Activated B cell treated with CpG ODN at 0.5 μM for 24 hours (primary cell): ENCODE measurements around the gene BCR. TPM values are rescaled to one million over a fixed set of nuclear protein-coding genes. Genes with fewer than 3 reads are reported as not detected.

Source experiments
- ATAC-seq: fragments of 200-7000 bp; cut with Tn5 transposase; one replicate; pipeline ENCODE4 v1.10.0; 2021; ENCODE audit warnings: low read depth, mild to moderate bottlenecking, moderate library complexity
- CTCF ChIA-PET: fragments of 350-600 bp; sonication (Branson Sonifier 250); formaldehyde crosslinking; loops from one replicate; lab custom pipeline; 2021; ENCODE audit warnings: antibody characterized with exemption; lab: Charles Lee
- POLR2A ChIA-PET: fragments of 350-600 bp; sonication (Branson Sonifier 250); formaldehyde crosslinking; loops from one replicate; lab custom pipeline; 2021; ENCODE audit warnings: antibody characterized with exemption; lab: Charles Lee
- DNase-seq: peaks from one replicate; pipeline ENCODE4 v3.0.0; 2022
- H3K27ac Mint-ChIP-seq: one replicate; pipeline ENCODE4 v1.8.0; 2020; ENCODE audit warnings: mixed read lengths
- H3K27me3 Mint-ChIP-seq: one replicate; pipeline ENCODE4 v1.8.0; 2021; ENCODE audit warnings: mixed read lengths
- H3K36me3 Mint-ChIP-seq: one replicate; pipeline ENCODE4 v1.8.0; 2021; ENCODE audit warnings: low read depth, mixed read lengths
- H3K4me1 Mint-ChIP-seq: one replicate; pipeline ENCODE4 v1.8.0; 2021; ENCODE audit warnings: mixed read lengths
- H3K4me3 Mint-ChIP-seq: one replicate; pipeline ENCODE4 v1.8.0; 2020; ENCODE audit warnings: mild to moderate bottlenecking, mixed read lengths
- H3K9me3 Mint-ChIP-seq: one replicate; pipeline ENCODE4 v1.8.0; 2020; ENCODE audit warnings: mixed read lengths
- intact Hi-C: fragments of 100-400 bp; cut with micrococcal nuclease; formaldehyde crosslinking; loops from one replicate; pipeline ENCODE4 v1.15.1; 2024
- total RNA-seq: library from RNA; stranded (reverse); gene quantifications from 2 replicates; pipeline ENCODE4 v1.2.3, GENCODE V29; 2022
- TF ChIP-seq, protein P1 (sequence below): fragments of 200-600 bp; IDR thresholded peaks from one replicate; pipeline ENCODE4 v1.8.0; 2022; ENCODE audit warnings: antibody characterized with exemption, mild to moderate bottlenecking

The BCR gene
- total RNA-seq, 1 donor from 2014 or later: 20.9 TPM

DNA sequence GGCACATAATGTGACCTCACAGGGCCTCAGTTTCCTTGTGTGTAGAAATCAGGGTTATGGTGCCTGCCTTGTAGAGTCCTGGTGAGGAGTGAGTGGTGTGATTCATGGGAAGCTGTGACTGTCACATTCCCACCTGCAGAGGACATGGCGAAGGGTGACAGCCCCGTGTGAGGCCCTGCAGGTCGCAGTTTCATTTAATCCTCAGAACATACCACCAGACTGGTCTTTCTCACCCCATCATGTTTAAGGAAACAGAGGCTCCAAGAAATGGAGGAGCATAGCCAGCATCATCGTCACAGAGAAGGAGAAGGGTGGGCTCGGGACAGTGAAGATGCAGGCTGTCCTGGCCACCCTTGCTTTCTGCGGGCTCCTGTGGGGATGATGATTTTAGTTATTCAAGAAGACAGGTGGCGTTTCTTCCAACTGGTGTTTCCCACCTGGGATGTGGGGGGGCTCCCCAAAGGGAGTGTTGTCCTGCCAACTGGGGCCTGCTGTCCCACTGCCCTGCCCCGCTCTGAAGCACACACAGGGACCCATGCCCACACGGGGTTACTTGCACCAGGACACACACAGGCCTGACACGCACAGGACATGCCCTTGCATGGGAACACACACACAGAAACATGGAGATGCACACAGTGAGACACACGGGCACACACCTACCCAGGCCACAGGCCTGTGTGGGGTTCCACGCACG lies 100.2 kb downstream of the BCR start:
- Mint-ChIP-seq H3K9me3 (no peaks in the 10 kb centered on the region), H3K36me3 (peaks cover 10% of the 10 kb centered on the region), H3K27ac (no peak overlapping the region), H3K27me3 (no peaks in the 10 kb centered on the region), H3K4me3 (no peak overlapping the region), H3K4me1 (peaks cover 24% of the 10 kb centered on the region)
- no peak for DNase-seq
- no peak for ATAC-seq
- ChIA-PET POLR2A (no interaction called here), CTCF (interaction anchor here (1.2 to 1.7 kb wide), 2 partner anchors 102 to 321 kb away, joined by 3 to 6 read pairs; no protein-coding TSS in a partner anchor)
- TF ChIP-seq, protein P1, sequence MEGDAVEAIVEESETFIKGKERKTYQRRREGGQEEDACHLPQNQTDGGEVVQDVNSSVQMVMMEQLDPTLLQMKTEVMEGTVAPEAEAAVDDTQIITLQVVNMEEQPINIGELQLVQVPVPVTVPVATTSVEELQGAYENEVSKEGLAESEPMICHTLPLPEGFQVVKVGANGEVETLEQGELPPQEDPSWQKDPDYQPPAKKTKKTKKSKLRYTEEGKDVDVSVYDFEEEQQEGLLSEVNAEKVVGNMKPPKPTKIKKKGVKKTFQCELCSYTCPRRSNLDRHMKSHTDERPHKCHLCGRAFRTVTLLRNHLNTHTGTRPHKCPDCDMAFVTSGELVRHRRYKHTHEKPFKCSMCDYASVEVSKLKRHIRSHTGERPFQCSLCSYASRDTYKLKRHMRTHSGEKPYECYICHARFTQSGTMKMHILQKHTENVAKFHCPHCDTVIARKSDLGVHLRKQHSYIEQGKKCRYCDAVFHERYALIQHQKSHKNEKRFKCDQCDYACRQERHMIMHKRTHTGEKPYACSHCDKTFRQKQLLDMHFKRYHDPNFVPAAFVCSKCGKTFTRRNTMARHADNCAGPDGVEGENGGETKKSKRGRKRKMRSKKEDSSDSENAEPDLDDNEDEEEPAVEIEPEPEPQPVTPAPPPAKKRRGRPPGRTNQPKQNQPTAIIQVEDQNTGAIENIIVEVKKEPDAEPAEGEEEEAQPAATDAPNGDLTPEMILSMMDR: no peak
- intact Hi-C loops: loop anchor here (1.0 to 5.0 kb wide), 2 partner anchors 106 to 153 kb away; no protein-coding TSS in a partner anchor

DNA sequence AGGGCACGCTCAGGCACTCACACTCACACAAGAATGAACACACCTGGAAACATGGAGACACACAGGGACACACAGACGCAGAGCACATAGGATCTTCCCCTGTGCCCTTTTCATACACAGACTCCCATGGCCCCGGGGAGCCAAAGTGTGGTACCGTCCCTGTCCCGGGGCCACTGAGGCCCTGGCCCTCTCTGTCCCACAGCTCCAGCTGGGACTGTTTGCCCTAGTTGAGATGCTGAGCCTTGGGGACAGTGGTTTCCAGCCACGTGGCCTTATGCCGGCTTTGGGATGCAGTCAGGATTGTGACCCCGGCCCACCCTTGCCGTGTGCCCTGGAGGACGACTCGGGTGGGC lies 100.7 kb downstream of the BCR start:
- no peak for ATAC-seq
- no peak overlapping the region for H3K4me3 Mint-ChIP-seq

DNA sequence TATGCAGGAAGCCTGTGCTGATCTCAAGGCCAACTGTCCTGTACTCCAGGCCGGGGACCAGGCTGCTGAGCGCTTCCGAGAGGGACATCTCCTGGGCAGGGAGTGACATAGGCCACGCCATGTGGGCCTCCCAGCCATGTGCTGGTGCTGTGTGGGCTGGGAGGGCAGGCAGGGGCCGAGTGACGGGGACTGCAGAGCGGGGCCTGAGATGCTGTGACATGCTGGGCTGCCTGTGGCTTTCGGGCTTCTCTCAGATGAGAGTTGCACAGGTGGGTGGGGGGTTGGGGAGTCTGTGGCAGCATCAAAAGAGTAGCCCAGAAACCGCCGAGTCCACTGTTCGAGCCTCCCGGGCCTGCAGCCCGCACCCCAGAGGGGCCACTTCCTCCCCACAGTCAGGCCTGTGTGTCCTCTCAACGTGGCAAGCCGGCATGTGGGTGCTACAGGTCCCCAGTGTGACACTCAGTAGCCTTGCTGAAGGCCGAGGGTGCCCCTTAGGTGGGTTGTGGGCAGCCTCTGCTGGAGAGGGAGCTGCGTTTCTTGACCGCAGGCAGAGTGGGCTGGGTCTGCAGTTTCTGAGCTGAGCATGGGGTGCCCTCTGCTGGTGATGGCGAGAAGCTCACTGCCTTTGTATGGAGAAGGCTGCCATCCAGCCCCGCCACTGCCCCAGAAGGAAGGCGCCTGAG lies 101.2 kb downstream of the BCR start:
- no peaks in the 10 kb centered on the region for H3K9me3 Mint-ChIP-seq
- TF ChIP-seq, protein P1: no peak
- peaks cover 16% of the 10 kb centered on the region for H3K4me1 Mint-ChIP-seq
- no peaks in the 10 kb centered on the region for H3K27me3 Mint-ChIP-seq
- DNase-seq (peak; percentile 78), ATAC-seq (peak; percentile 85)
- H3K27ac Mint-ChIP-seq: no peak overlapping the region
- ChIA-PET CTCF (interaction anchor here (0.6 to 5.9 kb wide), 31 partner anchors 9 to 512 kb away, joined by 3 to 215 read pairs (median 4); partner anchors contain the start of genes BCR and RAB36), POLR2A (interaction anchor here (0.6 to 1.4 kb wide), 7 partner anchors 98 to 143 kb away, joined by 3 to 10 read pairs (median 4); partner anchors contain the start of gene BCR)
- peaks cover 10% of the 10 kb centered on the region for H3K36me3 Mint-ChIP-seq
- intact Hi-C loops: loop anchor here (1.0 to 5.0 kb wide), 3 partner anchors 103 to 154 kb away; no protein-coding TSS in a partner anchor
- no peak overlapping the region for H3K4me3 Mint-ChIP-seq

More for the DNA sequence above, 100.7 kb downstream of the BCR start:
- no peak overlapping the region for H3K27ac Mint-ChIP-seq
- peaks cover 10% of the 10 kb centered on the region for H3K36me3 Mint-ChIP-seq
- intact Hi-C loops: loop anchor here (1.0 to 5.0 kb wide), 2 partner anchors 107 to 154 kb away; no protein-coding TSS in a partner anchor
- CTCF ChIA-PET: interaction anchor here (1.3 to 5.9 kb wide), 3 partner anchors 38 to 152 kb away, joined by 3 to 215 read pairs (median 7); partner anchors contain the start of gene BCR
- TF ChIP-seq, protein P1: no peak
- no peaks in the 10 kb centered on the region for H3K9me3 Mint-ChIP-seq
- H3K4me1 Mint-ChIP-seq: peaks cover 20% of the 10 kb centered on the region
- POLR2A ChIA-PET: interaction anchor here (1.3 kb wide), 1 partner anchor 98 kb away, joined by 4 read pairs; no protein-coding TSS in a partner anchor
- H3K27me3 Mint-ChIP-seq: no peaks in the 10 kb centered on the region
- no peak for DNase-seq

DNA sequence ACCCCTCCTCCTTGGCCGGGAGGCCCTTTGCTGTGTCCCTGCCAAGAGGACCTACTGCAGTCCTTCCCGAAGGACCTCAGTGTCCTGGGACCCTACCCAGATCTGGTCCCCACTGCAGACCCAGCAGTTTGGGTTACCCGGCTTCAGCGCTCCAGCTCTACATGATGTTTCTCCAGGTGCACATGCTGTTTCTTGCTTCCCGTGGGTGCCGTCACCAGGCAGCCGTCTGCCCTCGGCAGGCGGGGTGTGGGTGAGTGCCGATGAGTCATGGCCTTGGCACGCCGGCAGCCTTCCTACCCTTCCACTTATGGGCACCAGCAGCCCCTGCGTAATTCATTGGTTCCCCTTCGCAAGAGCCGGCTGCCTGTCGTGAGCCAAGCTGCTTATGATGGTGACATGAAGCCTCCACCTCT lies 101.8 kb downstream of the BCR start:
- intact Hi-C loops: loop anchor here (1.0 to 5.0 kb wide), 2 partner anchors 104 to 155 kb away; no protein-coding TSS in a partner anchor
- Mint-ChIP-seq H3K36me3 (peaks cover 14% of the 10 kb centered on the region), H3K4me3 (no peak overlapping the region), H3K4me1 (peaks cover 11% of the 10 kb centered on the region), H3K9me3 (no peaks in the 10 kb centered on the region), H3K27ac (no peak overlapping the region), H3K27me3 (no peaks in the 10 kb centered on the region)
- ATAC-seq: no peak
- ChIA-PET CTCF (interaction anchor here (0.6 to 5.9 kb wide), 31 partner anchors 8 to 513 kb away, joined by 3 to 215 read pairs (median 4); partner anchors contain the start of genes BCR and RAB36), POLR2A (interaction anchor here (0.7 to 1.4 kb wide), 6 partner anchors 99 to 144 kb away, joined by 3 to 10 read pairs (median 4); partner anchors contain the start of gene BCR)
- DNase-seq: no peak
- TF ChIP-seq, protein P1: no peak
